ENCODE data around the gene CSNK1A1.

DNA sequence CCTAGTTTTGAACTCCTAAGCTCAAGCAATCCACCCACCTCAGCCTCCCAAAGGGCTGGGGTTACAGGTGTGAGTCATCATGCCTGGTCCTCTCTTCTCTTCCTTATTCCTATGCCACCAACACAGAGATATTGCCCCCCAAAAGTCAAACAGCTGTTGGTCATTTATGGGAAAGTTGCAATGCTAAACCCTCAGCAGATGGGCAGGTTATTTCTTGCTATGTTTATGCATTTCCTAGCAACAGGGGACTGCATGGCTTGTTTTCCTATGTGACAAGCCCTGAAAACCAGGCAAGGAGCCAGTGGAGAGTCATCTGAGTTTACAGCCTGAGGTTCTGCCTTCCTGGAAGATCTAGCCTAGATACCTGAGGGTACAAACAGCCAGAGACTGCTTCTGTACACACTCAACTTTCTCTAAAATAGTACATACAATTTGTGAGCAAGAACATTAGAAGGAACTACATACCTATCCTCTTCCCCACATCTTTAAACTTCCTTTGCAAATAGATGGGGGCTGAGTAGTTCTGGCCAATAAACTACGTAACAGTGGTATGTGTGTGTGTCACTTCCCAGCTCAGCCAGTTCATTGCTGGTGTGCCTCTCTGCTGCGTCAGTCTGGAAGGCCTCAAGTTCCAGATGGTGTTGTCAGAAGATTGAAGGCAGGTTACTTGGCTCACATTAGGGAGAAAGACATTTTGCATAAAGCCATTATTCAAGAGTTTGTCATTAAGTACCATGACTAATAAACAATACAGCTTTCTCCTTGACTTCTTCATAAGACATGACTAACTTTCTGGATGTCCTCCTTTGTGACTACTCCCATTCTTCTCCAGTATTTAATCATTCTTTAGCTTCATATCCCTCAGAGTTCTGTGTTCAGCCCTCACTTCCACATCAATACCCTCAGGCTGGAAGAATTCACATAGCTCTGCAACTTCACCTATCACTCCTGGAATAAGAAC, 65.3 kb downstream of the CSNK1A1 start:
- TF ChIP-seq POLR2A (IDR thresholded peaks at IDR 0.05; ENCODE audit: low read depth, low read length) (no peak), POLR2AphosphoS5 (IDR thresholded peaks at IDR 0.05; ENCODE audit: low read depth, low read length) (no peak)

All from GM12891 (cell line).